ENCODE measurements around the gene KRTAP16-1. TPM values are rescaled to one million over a fixed set of nuclear protein-coding genes. Genes with fewer than 3 reads are reported as not detected.
A peak's percentile ranks its signal among the peaks of the same experiment; 100 is the strongest.

The KRTAP16-1 gene
- total and polyA plus RNA-seq, 7 experiments from 2014 or later = 0.19 to 0.49 (median 0.27) TPM; not detected in 3

DNA sequence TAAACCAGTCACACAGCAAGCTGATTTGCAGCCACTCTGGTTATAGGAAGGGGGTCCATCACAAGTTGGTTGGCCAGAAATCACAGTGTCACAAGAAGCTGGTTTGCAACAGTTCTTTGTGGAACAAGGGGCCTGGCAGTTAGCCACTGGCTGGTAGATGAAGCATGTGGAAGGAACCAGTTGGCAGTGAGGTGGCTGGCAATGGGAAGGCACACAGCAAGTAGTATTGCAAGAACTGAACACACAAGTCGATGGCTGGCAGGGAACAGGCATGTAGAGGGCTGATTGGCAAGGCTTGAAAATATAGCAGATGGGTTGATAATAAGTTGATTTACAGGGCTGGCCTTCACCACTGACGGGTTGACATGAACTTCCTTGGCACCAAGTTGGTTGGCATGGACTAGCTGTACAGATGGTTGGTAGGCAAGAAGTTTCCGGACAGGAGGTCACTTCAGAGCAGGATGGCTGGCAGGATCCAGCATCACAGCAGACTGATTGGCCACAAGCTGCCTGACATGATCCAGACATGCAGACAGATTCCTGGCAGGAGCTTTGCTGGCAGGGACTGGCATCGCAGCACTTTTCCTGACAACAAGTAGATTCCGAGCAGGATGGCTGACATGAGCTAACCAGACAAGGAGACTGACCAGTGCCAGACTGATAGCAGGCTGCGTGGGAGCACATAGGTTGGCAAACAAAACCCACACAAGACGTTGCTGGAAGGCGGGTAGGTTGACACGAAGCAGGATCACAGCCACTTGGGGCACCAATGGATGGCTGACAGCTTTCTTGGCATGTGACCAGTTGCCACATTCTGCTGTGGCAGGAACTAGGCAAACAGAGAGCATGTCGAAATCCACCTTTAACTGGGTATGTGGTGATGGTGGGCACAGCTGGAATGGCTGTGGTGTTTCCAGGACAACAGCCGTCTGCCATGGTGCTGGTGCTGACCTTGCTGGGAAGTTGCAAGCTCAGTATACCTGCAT lies 6.9 kb downstream of the KRTAP16-1 start, which contains the start of gene KRTAP29-1:
Gene KRTAP29-1, minus strand, starts transcription at position 936 of the 986 bp plus-strand sequence. Its CDS starts 0 bp downstream, at position 936.
- H3K4me3 Mint-ChIP-seq = peak within 1 kb of the TSS in 1 of 10 donors; percentile 6
- intact Hi-C loops (cut with micrococcal nuclease) = no loop called here
- ATAC-seq (no peak), DNase-seq (no peak)
- peaks cover 0 to 2% (median 0%) of the 10 kb centered on the region in 5 donors for H3K27me3 Mint-ChIP-seq
- Histone ChIP-seq H3K9me3 (ENCODE audit: control insufficient read depth in 2 of 3, low read length in 3 of 3) (no peaks in the 10 kb centered on the region), H3K4me3 (ENCODE audit: low read length) (no peak within 1 kb of the TSS), H3K27ac (ENCODE audit: low read depth, low read length) (no peak within 1 kb of the TSS), H3K4me1 (ENCODE audit: control insufficient read depth in 2 of 2, insufficient read depth in 2 of 2, low read length in 2 of 2) (peaks cover 5 to 7% of the 10 kb centered on the region in 2 donors), H3K27me3 (ENCODE audit: control insufficient read depth in 2 of 2, insufficient read depth in 2 of 2, low read length in 2 of 2) (no peaks in the 10 kb centered on the region), H3K36me3 (ENCODE audit: control insufficient read depth in 2 of 3, insufficient read depth in 3 of 3, low read length in 3 of 3) (no peaks in the 10 kb centered on the region)
- H3K36me3 Mint-ChIP-seq = peaks cover 0 to 14% (median 10%) of the 10 kb centered on the region in 5 donors
- H3K27ac Mint-ChIP-seq = peak within 1 kb of the TSS in 2 of 9 donors; percentile 58 to 76
- peaks cover 0 to 37% (median 29%) of the 10 kb centered on the region in 7 donors for H3K4me1 Mint-ChIP-seq
- H3K9me3 Mint-ChIP-seq = peaks cover 0 to 22% (median 7%) of the 10 kb centered on the region in 11 donors
- CTCF ChIA-PET = no interaction called here
- POLR2A ChIA-PET = no interaction called here

DNA sequence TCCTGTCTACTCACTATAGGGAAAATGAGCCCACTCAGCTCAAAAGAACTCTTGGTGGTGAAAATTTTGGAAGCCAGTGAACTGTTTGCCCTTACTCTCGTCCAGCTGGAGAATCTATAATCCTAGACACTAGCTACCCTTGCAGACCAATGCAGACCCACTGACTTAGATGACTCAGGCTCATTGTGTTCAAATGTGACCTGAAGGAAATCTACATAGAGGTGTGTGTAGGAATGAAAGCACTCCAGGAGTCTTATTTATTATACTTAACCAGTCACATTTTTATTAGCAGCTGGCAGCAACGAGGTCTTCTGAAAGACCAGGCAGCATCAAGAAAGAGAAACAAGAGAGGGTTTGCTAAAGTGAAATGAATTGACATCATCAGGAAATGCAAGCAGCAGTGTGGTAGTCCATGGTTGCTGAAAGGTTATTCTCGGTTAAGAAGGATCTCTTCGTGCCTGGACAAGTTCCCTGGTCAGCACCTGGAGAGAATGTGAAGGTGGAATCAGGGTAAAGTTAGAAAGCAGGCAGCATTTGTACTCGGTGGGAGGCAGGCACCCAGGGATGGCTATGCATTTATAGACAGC lies 7.8 kb downstream of the KRTAP16-1 start:
- Histone ChIP-seq H3K27me3 (ENCODE audit: control insufficient read depth in 2 of 2, insufficient read depth in 2 of 2, low read length in 2 of 2) (no peaks in the 10 kb centered on the region), H3K36me3 (ENCODE audit: control insufficient read depth in 2 of 3, insufficient read depth in 3 of 3, low read length in 3 of 3) (no peaks in the 10 kb centered on the region), H3K4me3 (ENCODE audit: low read length) (no peak overlapping the region), H3K4me1 (ENCODE audit: control insufficient read depth in 2 of 2, insufficient read depth in 2 of 2, low read length in 2 of 2) (no peaks in the 10 kb centered on the region), H3K27ac (ENCODE audit: low read depth, low read length) (no peak overlapping the region), H3K9me3 (ENCODE audit: control insufficient read depth in 2 of 3, low read length in 3 of 3) (no peaks in the 10 kb centered on the region)
- Mint-ChIP-seq H3K4me3 (peak overlapping the region in 1 of 10 donors; percentile 16), H3K36me3 (peaks cover 0 to 14% (median 10%) of the 10 kb centered on the region in 5 donors), H3K4me1 (peaks cover 0 to 28% (median 19%) of the 10 kb centered on the region in 7 donors), H3K27me3 (peaks cover 0 to 2% (median 0%) of the 10 kb centered on the region in 5 donors), H3K27ac (peak overlapping the region in 2 of 9 donors; percentile 18 to 76), H3K9me3 (peaks cover 0 to 22% (median 7%) of the 10 kb centered on the region in 11 donors)
- ATAC-seq (no peak), DNase-seq (no peak)
- POLR2A ChIA-PET = no interaction called here
- CTCF ChIA-PET = interaction anchor here (0.6 kb wide), 1 partner anchor 48 kb away, joined by 6 read pairs; no protein-coding TSS in a partner anchor
- intact Hi-C loops (cut with micrococcal nuclease) = no loop called here

DNA sequence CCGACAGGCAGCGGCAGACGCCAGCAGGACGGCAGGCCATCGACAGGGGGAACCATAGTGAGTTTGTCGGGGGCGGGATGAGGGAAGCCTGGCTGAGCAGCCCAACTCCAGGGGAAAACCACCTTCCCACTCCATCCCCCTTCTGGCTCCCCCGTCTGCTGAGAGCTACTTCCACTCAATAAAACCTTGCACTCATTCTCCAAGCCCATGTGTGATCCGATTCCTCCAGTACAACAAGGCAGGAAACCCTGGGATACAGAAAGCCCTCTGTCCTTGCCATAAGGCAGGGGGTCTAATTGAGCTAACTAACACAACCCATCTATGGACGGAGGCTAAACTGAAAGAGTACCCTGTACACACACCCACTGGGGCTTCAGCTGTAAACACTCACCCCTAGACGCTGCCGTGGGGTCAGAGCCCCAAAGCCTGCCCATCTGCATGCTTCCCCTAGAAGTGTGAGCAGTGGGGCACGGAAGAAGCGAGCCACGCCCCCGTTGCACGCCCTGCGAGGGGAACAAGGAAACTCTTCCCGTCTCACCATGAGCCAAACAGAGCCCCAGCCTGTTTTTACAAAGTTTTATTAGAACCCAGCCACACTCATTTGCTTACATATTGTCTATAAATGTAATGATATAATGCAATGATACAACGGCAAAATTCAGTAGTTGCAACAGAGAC lies 10.5 kb downstream of the KRTAP16-1 start:
- peaks cover 0 to 19% (median 7%) of the 10 kb centered on the region in 7 donors for H3K4me1 Mint-ChIP-seq
- no peak overlapping the region for H3K27ac ChIP-seq (ENCODE audit: low read depth, low read length)
- DNase-seq (no peak), ATAC-seq (no peak)
- intact Hi-C loops (cut with micrococcal nuclease) = no loop called here
- H3K4me3 Mint-ChIP-seq = no peak overlapping the region
- H3K36me3 ChIP-seq (ENCODE audit: control insufficient read depth in 2 of 3, insufficient read depth in 3 of 3, low read length in 3 of 3) = no peaks in the 10 kb centered on the region
- ChIA-PET POLR2A (no interaction called here), CTCF (no interaction called here)
- no peaks in the 10 kb centered on the region for H3K4me1 ChIP-seq (ENCODE audit: control insufficient read depth in 2 of 2, insufficient read depth in 2 of 2, low read length in 2 of 2)
- peaks cover 0 to 10% (median 8%) of the 10 kb centered on the region in 5 donors for H3K36me3 Mint-ChIP-seq
- no peak overlapping the region for H3K27ac Mint-ChIP-seq
- H3K4me3 ChIP-seq (ENCODE audit: low read length) = no peak overlapping the region
- H3K9me3 Mint-ChIP-seq = peaks cover 0 to 22% (median 8%) of the 10 kb centered on the region in 11 donors
- H3K27me3 ChIP-seq (ENCODE audit: control insufficient read depth in 2 of 2, insufficient read depth in 2 of 2, low read length in 2 of 2) = no peaks in the 10 kb centered on the region
- peaks cover 0 to 5% (median 0%) of the 10 kb centered on the region in 5 donors for H3K27me3 Mint-ChIP-seq
- no peaks in the 10 kb centered on the region for H3K9me3 ChIP-seq (ENCODE audit: control insufficient read depth in 2 of 3, low read length in 3 of 3)

DNA sequence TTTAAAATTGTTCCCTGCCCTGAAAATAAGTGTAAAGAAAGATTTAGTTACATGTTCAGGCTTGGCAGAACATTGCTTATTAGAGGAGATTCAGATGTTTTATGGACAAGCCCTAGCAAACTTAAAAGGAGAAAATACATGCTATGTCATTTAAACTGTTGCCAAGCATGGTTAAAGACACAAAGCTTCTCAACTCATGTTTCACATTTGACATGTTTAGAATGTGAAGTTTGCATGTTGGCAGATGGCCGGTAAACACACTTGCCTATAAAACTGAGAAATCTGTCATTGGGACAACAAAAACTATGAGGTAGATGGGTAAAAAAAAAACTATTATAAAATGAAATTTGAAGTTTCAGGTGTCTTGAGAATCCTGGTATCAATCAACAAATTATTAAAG lies 12.3 kb downstream of the KRTAP16-1 start:
- peaks cover 0 to 9% (median 8%) of the 10 kb centered on the region in 5 donors for H3K36me3 Mint-ChIP-seq
- intact Hi-C loops (cut with micrococcal nuclease) = no loop called here
- H3K9me3 Mint-ChIP-seq = peaks cover 0 to 17% (median 6%) of the 10 kb centered on the region in 11 donors
- Histone ChIP-seq H3K27ac (ENCODE audit: low read depth, low read length) (no peak overlapping the region), H3K4me1 (ENCODE audit: control insufficient read depth in 2 of 2, insufficient read depth in 2 of 2, low read length in 2 of 2) (no peaks in the 10 kb centered on the region), H3K9me3 (ENCODE audit: control insufficient read depth in 2 of 3, low read length in 3 of 3) (no peaks in the 10 kb centered on the region), H3K36me3 (ENCODE audit: control insufficient read depth in 2 of 3, insufficient read depth in 3 of 3, low read length in 3 of 3) (no peaks in the 10 kb centered on the region), H3K4me3 (ENCODE audit: low read length) (no peak overlapping the region), H3K27me3 (ENCODE audit: control insufficient read depth in 2 of 2, insufficient read depth in 2 of 2, low read length in 2 of 2) (no peaks in the 10 kb centered on the region)
- H3K4me1 Mint-ChIP-seq = peaks cover 0 to 18% (median 7%) of the 10 kb centered on the region in 7 donors
- no peak overlapping the region for H3K27ac Mint-ChIP-seq
- ChIA-PET CTCF (no interaction called here), POLR2A (no interaction called here)
- DNase-seq (no peak), ATAC-seq (no peak)
- no peak overlapping the region for H3K4me3 Mint-ChIP-seq
- peaks cover 0 to 13% (median 0%) of the 10 kb centered on the region in 5 donors for H3K27me3 Mint-ChIP-seq

DNA sequence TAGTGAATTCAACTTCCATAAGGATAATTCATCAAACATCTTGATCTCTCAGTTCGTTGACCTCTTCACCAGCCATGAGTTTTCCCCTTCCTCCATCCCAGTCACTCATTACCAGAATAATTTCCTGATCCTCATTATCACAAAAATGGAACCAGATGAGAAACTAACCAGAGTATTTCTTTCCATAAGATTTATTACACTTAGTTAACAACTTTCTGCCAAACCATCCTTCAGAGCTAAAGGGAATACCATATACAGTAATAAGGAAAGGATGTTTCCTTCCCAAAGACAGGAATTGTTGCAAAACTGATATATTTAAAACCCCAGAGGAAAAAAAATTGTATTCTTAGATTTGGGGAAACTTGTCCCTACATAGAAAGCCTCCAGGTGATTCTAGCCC lies 15.1 kb downstream of the KRTAP16-1 start:
- H3K4me1 Mint-ChIP-seq = no peaks in the 10 kb centered on the region
- Histone ChIP-seq H3K4me1 (ENCODE audit: control insufficient read depth in 2 of 2, insufficient read depth in 2 of 2, low read length in 2 of 2) (no peaks in the 10 kb centered on the region), H3K27me3 (ENCODE audit: control insufficient read depth in 2 of 2, insufficient read depth in 2 of 2, low read length in 2 of 2) (no peaks in the 10 kb centered on the region), H3K27ac (ENCODE audit: low read depth, low read length) (no peak overlapping the region), H3K4me3 (ENCODE audit: low read length) (no peak overlapping the region), H3K9me3 (ENCODE audit: control insufficient read depth in 2 of 3, low read length in 3 of 3) (no peaks in the 10 kb centered on the region), H3K36me3 (ENCODE audit: control insufficient read depth in 2 of 3, insufficient read depth in 3 of 3, low read length in 3 of 3) (no peaks in the 10 kb centered on the region)
- H3K4me3 Mint-ChIP-seq = no peak overlapping the region
- CTCF ChIA-PET = interaction anchor here (0.7 kb wide), 1 partner anchor 135 kb away, joined by 3 read pairs; no protein-coding TSS in a partner anchor
- H3K27me3 Mint-ChIP-seq = peaks cover 0 to 15% (median 0%) of the 10 kb centered on the region in 5 donors
- POLR2A ChIA-PET = no interaction called here
- H3K36me3 Mint-ChIP-seq = peaks cover 0 to 3% (median 0%) of the 10 kb centered on the region in 5 donors
- DNase-seq = no peak
- H3K9me3 Mint-ChIP-seq = peaks cover 0 to 6% (median 0%) of the 10 kb centered on the region in 11 donors
- no peak for ATAC-seq
- intact Hi-C loops (cut with micrococcal nuclease) = no loop called here
- no peak overlapping the region for H3K27ac Mint-ChIP-seq

DNA sequence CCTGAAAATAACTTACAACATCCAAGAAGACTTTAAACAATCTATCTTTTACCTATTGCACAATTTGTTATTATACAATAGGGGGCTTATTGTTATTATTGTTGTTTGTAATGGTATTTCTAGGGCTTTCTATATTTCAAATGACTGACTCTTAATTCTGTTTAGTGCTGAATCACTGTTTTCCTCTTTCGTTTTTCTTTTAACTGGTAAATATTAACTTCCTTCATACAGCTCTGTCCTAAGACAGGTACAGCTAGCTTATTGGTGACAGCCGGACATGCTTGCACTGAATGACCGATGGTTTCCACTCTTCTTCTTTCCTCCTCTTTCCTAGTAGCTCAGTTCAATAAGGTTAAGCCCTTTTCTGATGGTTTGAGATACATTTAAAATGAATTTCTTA lies 22.1 kb downstream of the KRTAP16-1 start:
- Histone ChIP-seq H3K9me3 (ENCODE audit: control insufficient read depth in 2 of 3, low read length in 3 of 3) (no peaks in the 10 kb centered on the region), H3K36me3 (ENCODE audit: control insufficient read depth in 2 of 3, insufficient read depth in 3 of 3, low read length in 3 of 3) (no peaks in the 10 kb centered on the region), H3K27me3 (ENCODE audit: control insufficient read depth in 2 of 2, insufficient read depth in 2 of 2, low read length in 2 of 2) (no peaks in the 10 kb centered on the region), H3K27ac (ENCODE audit: low read depth, low read length) (no peak overlapping the region), H3K4me3 (ENCODE audit: low read length) (no peak overlapping the region), H3K4me1 (ENCODE audit: control insufficient read depth in 2 of 2, insufficient read depth in 2 of 2, low read length in 2 of 2) (peaks cover 0 to 12% of the 10 kb centered on the region in 2 donors)
- Mint-ChIP-seq H3K4me1 (peaks cover 0 to 27% (median 18%) of the 10 kb centered on the region in 7 donors), H3K4me3 (no peak overlapping the region), H3K27me3 (peaks cover 0 to 15% (median 0%) of the 10 kb centered on the region in 5 donors), H3K9me3 (no peaks in the 10 kb centered on the region), H3K36me3 (no peaks in the 10 kb centered on the region), H3K27ac (no peak overlapping the region)
- intact Hi-C loops (cut with micrococcal nuclease) = no loop called here
- ATAC-seq (no peak), DNase-seq (no peak)
- ChIA-PET POLR2A (interaction anchor here (1.6 kb wide), 1 partner anchor 21 kb away, joined by 3 read pairs; no protein-coding TSS in a partner anchor), CTCF (no interaction called here)

All from naive thymus-derived CD4-positive, alpha-beta T cell (primary cell).